Naive thymus-derived CD4-positive, alpha-beta T cell (primary cell): ENCODE data around the gene YY1AP1. TPM values are rescaled to one million over a fixed set of nuclear protein-coding genes. Genes with fewer than 3 reads are reported as not detected.
"Not testable (repeated sequence)": the region's sequence is repeated elsewhere in the genome, so short reads cannot be mapped to it uniquely, and the experiment has no call there.

Experiments used
- ATAC-seq: fragments of 150-1000 bp; cut with Tn5 transposase; 2 replicates; pipeline ENCODE4 v1.10.0; 2021; ENCODE audit warnings: mild to moderate bottlenecking, moderate library complexity
- CTCF ChIA-PET: fragments of 350-600 bp; sonication (Branson Sonifier 250); formaldehyde crosslinking; loops from one replicate; lab custom pipeline; 2021; ENCODE audit warnings: antibody characterized with exemption; lab: Charles Lee
- POLR2A ChIA-PET: fragments of 350-600 bp; sonication (Branson Sonifier 250); formaldehyde crosslinking; loops from one replicate; lab custom pipeline; 2021; ENCODE audit warnings: antibody characterized with exemption, inconsistent platforms; lab: Charles Lee
- DNase-seq, 9 donors: peaks; one replicate each; pipeline versions ENCODE4 v3.0.0 to v3.0.0-alpha.2; 2020 to 2022; ENCODE audit warnings: mixed read lengths in 1 of 9
- H3K27ac ChIP-seq: one replicate; pipeline ENCODE4 v1.7.0; 2013; ENCODE audit warnings: mild to moderate bottlenecking, low read depth, low read length, moderate library complexity
- H3K27me3 ChIP-seq, 2 donors: one replicate each; pipeline ENCODE4 v1.7.0; 2013; ENCODE audit warnings: low read length in 2 of 2, mild to moderate bottlenecking in 2 of 2, moderate library complexity in 2 of 2; ENCODE audit not compliant: control insufficient read depth in 2 of 2, insufficient read depth in 2 of 2
- H3K36me3 ChIP-seq, 3 experiments: 1 replicate in 2 of 3; 2 replicates in 1 of 3; pipeline ENCODE4 v1.7.0; 2013; ENCODE audit warnings: low read length in 3 of 3, mild to moderate bottlenecking in 3 of 3, moderate library complexity in 1 of 3; ENCODE audit not compliant: insufficient read depth in 3 of 3, control insufficient read depth in 2 of 3
- H3K4me1 ChIP-seq, 2 donors: one replicate each; pipeline ENCODE4 v1.7.0; 2013; ENCODE audit warnings: low read length in 2 of 2, mild to moderate bottlenecking in 2 of 2, moderate library complexity in 1 of 2; ENCODE audit not compliant: control insufficient read depth in 2 of 2, insufficient read depth in 2 of 2
- H3K4me3 ChIP-seq: 2 replicates; pipeline ENCODE4 v1.7.0; 2013; ENCODE audit warnings: mild to moderate bottlenecking, low read length
- H3K9me3 ChIP-seq, 3 experiments: 1 replicate in 2 of 3; 2 replicates in 1 of 3; pipeline ENCODE4 v1.7.0; 2013; ENCODE audit warnings: low read length in 3 of 3; ENCODE audit not compliant: control insufficient read depth in 2 of 3
- H3K27ac Mint-ChIP-seq, 9 donors: one replicate each; pipeline ENCODE4 v1.8.0; 2020 to 2022; ENCODE audit warnings: mixed read lengths in 9 of 9, mild to moderate bottlenecking in 8 of 9, moderate library complexity in 5 of 9, inconsistent platforms in 2 of 9
- H3K27me3 Mint-ChIP-seq, 5 donors: one replicate each; pipeline ENCODE4 v1.8.0; 2021 to 2022; ENCODE audit warnings: mixed read lengths in 5 of 5, mild to moderate bottlenecking in 1 of 5
- H3K36me3 Mint-ChIP-seq, 5 donors: one replicate each; pipeline ENCODE4 v1.8.0; 2020 to 2022; ENCODE audit warnings: mixed read lengths in 5 of 5, mild to moderate bottlenecking in 3 of 5, inconsistent platforms in 1 of 5
- H3K4me1 Mint-ChIP-seq, 7 donors: one replicate each; pipeline ENCODE4 v1.8.0; 2020 to 2022; ENCODE audit warnings: mixed read lengths in 7 of 7, mild to moderate bottlenecking in 3 of 7, inconsistent platforms in 1 of 7
- H3K4me3 Mint-ChIP-seq, 10 donors: one replicate each; pipeline ENCODE4 v1.8.0; 2020 to 2022; ENCODE audit warnings: mild to moderate bottlenecking in 10 of 10, mixed read lengths in 10 of 10, moderate library complexity in 6 of 10, inconsistent platforms in 2 of 10
- H3K9me3 Mint-ChIP-seq, 11 donors: one replicate each; pipeline ENCODE4 v1.8.0; 2020 to 2022; ENCODE audit warnings: mixed read lengths in 11 of 11, mild to moderate bottlenecking in 4 of 11, inconsistent platforms in 1 of 11, moderate library complexity in 1 of 11
- intact Hi-C, 2 donors: fragments of 100-400 bp; cut with micrococcal nuclease; formaldehyde crosslinking; loops; one replicate each; pipeline ENCODE4 v1.15.1; 2023
- polyA plus RNA-seq, 2 donors: library from polyadenylated mRNA; unstranded; fragments of 300-500 nt; fragmentation: Illumina TruSeq; gene quantifications; one replicate each; pipeline ENCODE4 v1.2.3, GENCODE V29; 2021
- total RNA-seq, 6 experiments: library from RNA in 5 of 6; stranded (reverse) in 5 of 6; gene quantifications; 1 replicate in 5 of 6; 2 replicates in 1 of 6; pipeline ENCODE4 v1.2.3 and lab custom pipeline; 2021 to 2026

The YY1AP1 gene
- total and polyA plus RNA-seq, 7 experiments from 2014 or later = 37.4 to 130 (median 82.8) TPM

GRCh38 chr1:155678027-155678426 is 10.5 kb downstream of the YY1AP1 start:
- ATAC-seq = no peak
- intact Hi-C loops = no loop called here
- Histone ChIP-seq H3K27me3 (no peaks in the 10 kb centered on the region), H3K4me1 (no peaks in the 10 kb centered on the region), H3K36me3 (peaks cover 5 to 67% (median 33%) of the 10 kb centered on the region in 3 experiments), H3K27ac (no peak overlapping the region), H3K9me3 (no peaks in the 10 kb centered on the region), H3K4me3 (no peak overlapping the region)
- Mint-ChIP-seq H3K9me3 (no peaks in the 10 kb centered on the region), H3K27ac (peak overlapping the region in 1 of 9 donors; percentile 59), H3K27me3 (no peaks in the 10 kb centered on the region), H3K4me3 (no peak overlapping the region), H3K36me3 (peaks cover 11 to 47% (median 27%) of the 10 kb centered on the region in 5 donors), H3K4me1 (peaks cover 5 to 26% (median 21%) of the 10 kb centered on the region in 7 donors)
- no peak for DNase-seq
- ChIA-PET POLR2A (interaction anchor here (1.2 kb wide), 1 partner anchor 8 kb away, joined by 3 read pairs; no protein-coding TSS in a partner anchor), CTCF (no interaction called here)

GRCh38 chr1:155673003-155673402 is 15.6 kb downstream of the YY1AP1 start:
- Mint-ChIP-seq H3K36me3 (peaks cover 11 to 74% (median 37%) of the 10 kb centered on the region in 5 donors), H3K27ac (peak overlapping the region in 1 of 9 donors; percentile 43), H3K4me1 (peaks cover 0 to 6% (median 0%) of the 10 kb centered on the region in 7 donors), H3K4me3 (no peak overlapping the region), H3K27me3 (no peaks in the 10 kb centered on the region), H3K9me3 (no peaks in the 10 kb centered on the region)
- Histone ChIP-seq H3K27ac (no peak overlapping the region), H3K9me3 (no peaks in the 10 kb centered on the region), H3K4me1 (no peaks in the 10 kb centered on the region), H3K4me3 (no peak overlapping the region), H3K27me3 (no peaks in the 10 kb centered on the region), H3K36me3 (peaks cover 28 to 83% (median 52%) of the 10 kb centered on the region in 3 experiments)
- ChIA-PET CTCF (no interaction called here), POLR2A (no interaction called here)
- no peak for ATAC-seq
- intact Hi-C loops = no loop called here
- no peak for DNase-seq

- no peak for DNase-seq
- no peaks in the 10 kb centered on the region for H3K27me3 Mint-ChIP-seq
- Histone ChIP-seq H3K27ac (no peak overlapping the region), H3K27me3 (no peaks in the 10 kb centered on the region), H3K9me3 (no peaks in the 10 kb centered on the region), H3K4me3 (no peak overlapping the region), H3K4me1 (no peaks in the 10 kb centered on the region), H3K36me3 (peaks cover 28 to 83% (median 40%) of the 10 kb centered on the region in 3 experiments)
- peaks cover 0 to 5% (median 0%) of the 10 kb centered on the region in 7 donors for H3K4me1 Mint-ChIP-seq
- ATAC-seq = no peak
- CTCF ChIA-PET = no interaction called here
- H3K27ac Mint-ChIP-seq = no peak overlapping the region
- H3K36me3 Mint-ChIP-seq = peaks cover 6 to 66% (median 28%) of the 10 kb centered on the region in 5 donors
- intact Hi-C loops = no loop called here
- POLR2A ChIA-PET = no interaction called here
- no peak overlapping the region for H3K4me3 Mint-ChIP-seq
- no peaks in the 10 kb centered on the region for H3K9me3 Mint-ChIP-seq
Observed at GRCh38 chr1:155671750-155672149, 16.8 kb downstream of the YY1AP1 start.

GRCh38 chr1:155669233-155670162 is 19.1 kb downstream of the YY1AP1 start:
- peaks cover 32 to 84% (median 34%) of the 10 kb centered on the region in 3 experiments for H3K36me3 ChIP-seq
- ATAC-seq = no peak
- H3K27ac Mint-ChIP-seq = peak overlapping the region in 3 of 9 donors; percentile 5 to 41 (median 10)

GRCh38 chr1:155661239-155661638 is 27.3 kb downstream of the YY1AP1 start:
- H3K9me3 Mint-ChIP-seq, H3K27ac ChIP-seq, H3K4me1 Mint-ChIP-seq, intact Hi-C loops, H3K27ac Mint-ChIP-seq, H3K4me3 ChIP-seq, ATAC-seq, CTCF ChIA-PET, H3K4me1 ChIP-seq, DNase-seq, H3K27me3 Mint-ChIP-seq, H3K27me3 ChIP-seq, H3K4me3 Mint-ChIP-seq, H3K9me3 ChIP-seq: not testable (repeated sequence)
- peaks cover 20 to 56% (median 45%) of the 10 kb centered on the region in 5 donors for H3K36me3 Mint-ChIP-seq
- H3K36me3 ChIP-seq = peaks cover 0 to 65% (median 13%) of the 10 kb centered on the region in 3 experiments
- POLR2A ChIA-PET = interaction anchor here (0.6 kb wide), 1 partner anchor 1830 kb away, joined by 8 read pairs; no protein-coding TSS in a partner anchor

More at GRCh38 chr1:155669233-155670162, 19.1 kb downstream of the YY1AP1 start:
- Histone ChIP-seq H3K4me1 (no peaks in the 10 kb centered on the region), H3K9me3 (no peaks in the 10 kb centered on the region), H3K4me3 (no peak overlapping the region), H3K27me3 (no peaks in the 10 kb centered on the region), H3K27ac (no peak overlapping the region)
- peaks cover 0 to 3% (median 0%) of the 10 kb centered on the region in 7 donors for H3K4me1 Mint-ChIP-seq
- H3K9me3 Mint-ChIP-seq = no peaks in the 10 kb centered on the region
- H3K4me3 Mint-ChIP-seq = no peak overlapping the region
- POLR2A ChIA-PET = interaction anchor here (0.6 kb wide), 1 partner anchor 11 kb away, joined by 3 read pairs; no protein-coding TSS in a partner anchor
- H3K27me3 Mint-ChIP-seq = no peaks in the 10 kb centered on the region
- intact Hi-C loops = no loop called here
- no peak for DNase-seq
- CTCF ChIA-PET = interaction anchor here (0.5 kb wide), 1 partner anchor 9 kb away, joined by 3 read pairs; no protein-coding TSS in a partner anchor
- H3K36me3 Mint-ChIP-seq = peaks cover 0 to 59% (median 29%) of the 10 kb centered on the region in 5 donors

GRCh38 chr1:155657463-155657862 is 31.1 kb downstream of the YY1AP1 start:
- H3K4me1 ChIP-seq = no peaks in the 10 kb centered on the region
- H3K4me3 ChIP-seq = no peak overlapping the region
- no peak overlapping the region for H3K27ac ChIP-seq
- H3K36me3 Mint-ChIP-seq = peaks cover 20 to 43% (median 36%) of the 10 kb centered on the region in 5 donors
- no peak overlapping the region for H3K4me3 Mint-ChIP-seq
- intact Hi-C loops = no loop called here
- ATAC-seq (no peak), DNase-seq (no peak)
- H3K36me3 ChIP-seq = peaks cover 0 to 33% (median 11%) of the 10 kb centered on the region in 3 experiments
- no peaks in the 10 kb centered on the region for H3K27me3 ChIP-seq
- H3K4me1 Mint-ChIP-seq = peaks cover 0 to 2% (median 0%) of the 10 kb centered on the region in 7 donors
- CTCF ChIA-PET = no interaction called here
- H3K27ac Mint-ChIP-seq = peak overlapping the region in 1 of 9 donors; percentile 6
- H3K27me3 Mint-ChIP-seq = peaks cover 0 to 7% (median 0%) of the 10 kb centered on the region in 5 donors
- POLR2A ChIA-PET = no interaction called here
- no peaks in the 10 kb centered on the region for H3K9me3 Mint-ChIP-seq
- no peaks in the 10 kb centered on the region for H3K9me3 ChIP-seq
